ENCODE data around the gene MCEMP1.

The MCEMP1 gene

GRCh38 chr19:7672522-7672921, 4.4 kb upstream of the MCEMP1 start:
- no peak for DNase-seq (ENCODE audit: low read depth)

DNA sequence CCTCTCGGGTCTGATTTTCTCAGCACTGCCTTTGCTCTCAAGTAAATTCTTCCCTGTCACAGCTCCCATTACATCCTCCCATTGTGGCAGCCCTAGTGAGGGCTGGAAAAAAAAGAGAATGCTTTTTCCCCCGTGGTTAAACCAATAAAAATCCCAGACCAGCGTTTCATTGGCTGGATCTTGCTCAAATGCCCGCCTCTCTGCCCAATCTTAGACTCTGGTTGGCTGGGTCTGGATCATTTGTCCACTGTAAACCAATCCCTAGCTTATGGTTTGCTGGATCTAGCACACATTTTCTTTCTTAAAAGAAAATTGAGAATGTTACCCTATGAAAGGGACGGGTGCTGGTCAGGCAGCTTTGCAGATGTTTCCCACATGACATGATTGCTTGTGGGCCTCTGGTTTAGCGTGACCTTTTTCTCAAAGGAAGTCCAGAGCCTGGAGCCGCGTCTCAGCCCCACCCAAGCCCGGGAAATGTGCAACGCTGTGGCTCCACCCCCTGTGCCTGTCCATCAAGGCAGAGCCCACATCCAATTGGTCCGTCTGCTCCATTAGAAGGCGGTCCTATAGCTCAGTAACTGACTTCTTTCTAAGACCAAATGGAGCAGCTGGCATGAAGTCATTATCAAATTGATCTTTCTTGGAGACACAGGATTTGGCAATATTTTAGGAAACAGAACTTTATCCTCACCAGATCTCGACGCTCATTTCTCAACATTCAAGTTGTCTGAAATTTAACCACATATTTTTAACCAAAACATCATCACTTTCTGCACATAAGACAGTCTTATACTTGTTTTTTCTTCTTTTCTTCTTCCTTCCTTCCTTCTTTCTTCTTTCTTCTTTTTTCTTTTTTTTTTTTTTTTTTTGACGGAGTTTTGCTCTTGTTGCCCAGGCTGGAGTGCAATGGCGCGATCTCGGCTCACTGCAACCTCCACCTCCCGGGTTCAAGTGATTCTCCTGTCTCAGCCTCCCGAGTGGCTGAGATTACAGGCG, 2.6 kb upstream of the MCEMP1 start:
- DNase-seq (ENCODE audit: low read depth), result no peak

DNA sequence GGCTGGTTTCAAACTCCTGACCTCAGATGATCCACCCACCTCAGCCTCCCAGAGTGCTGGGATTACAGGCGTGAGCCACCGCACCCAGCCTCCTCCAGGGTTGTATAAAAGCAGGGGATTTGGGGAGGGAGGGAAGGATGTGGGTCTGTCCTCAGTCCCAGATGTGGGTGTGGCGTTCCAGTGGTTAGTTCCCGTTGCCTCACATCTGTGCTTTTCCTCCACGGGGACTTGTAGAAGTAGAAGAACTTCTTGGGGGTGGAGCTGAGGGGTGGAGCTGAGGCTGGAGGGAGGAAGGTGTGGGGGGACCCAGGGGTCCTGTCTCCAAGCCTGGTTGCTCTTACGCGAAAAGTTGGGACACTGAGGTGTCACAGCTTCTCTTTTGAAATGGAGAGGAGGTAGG, 514 bp upstream of the MCEMP1 start:
- no peak for DNase-seq (ENCODE audit: low read depth)

DNA sequence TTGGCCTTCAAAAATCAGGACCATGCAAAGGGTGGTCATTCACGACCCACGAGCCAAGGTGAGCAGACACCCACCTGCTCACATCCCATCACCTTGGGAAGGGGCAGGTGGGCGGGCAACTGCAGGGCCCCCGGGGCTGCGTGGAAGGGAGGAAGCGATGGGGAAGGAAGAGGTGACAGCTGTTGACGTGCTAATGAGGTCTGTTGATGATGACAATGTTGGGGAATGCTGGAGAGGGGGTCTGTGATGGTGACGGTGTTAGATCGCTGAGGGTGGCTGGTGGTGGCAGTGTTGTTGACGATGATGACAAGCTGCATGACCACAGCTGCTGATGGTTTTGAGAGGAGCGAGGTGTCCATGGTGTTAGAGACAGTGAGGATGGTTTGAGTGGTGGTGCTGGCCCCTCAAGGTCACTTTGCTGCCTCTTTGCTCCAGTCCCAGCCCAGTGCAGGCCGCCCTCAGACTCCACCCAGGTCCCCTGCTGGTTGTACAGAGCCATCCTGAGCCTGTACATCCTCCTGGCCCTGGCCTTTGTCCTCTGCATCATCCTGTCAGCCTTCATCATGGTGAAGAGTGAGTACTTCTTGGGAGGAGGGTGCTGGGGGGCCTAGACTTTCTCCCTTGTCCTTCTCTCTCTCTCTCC, 900 bp downstream of the MCEMP1 start:
- DNase-seq (ENCODE audit: low read depth), result no peak

GRCh38 chr19:7678971-7679751, 2.3 kb downstream of the MCEMP1 start:
- DNase-seq (ENCODE audit: low read depth), result peak; percentile 73

DNA sequence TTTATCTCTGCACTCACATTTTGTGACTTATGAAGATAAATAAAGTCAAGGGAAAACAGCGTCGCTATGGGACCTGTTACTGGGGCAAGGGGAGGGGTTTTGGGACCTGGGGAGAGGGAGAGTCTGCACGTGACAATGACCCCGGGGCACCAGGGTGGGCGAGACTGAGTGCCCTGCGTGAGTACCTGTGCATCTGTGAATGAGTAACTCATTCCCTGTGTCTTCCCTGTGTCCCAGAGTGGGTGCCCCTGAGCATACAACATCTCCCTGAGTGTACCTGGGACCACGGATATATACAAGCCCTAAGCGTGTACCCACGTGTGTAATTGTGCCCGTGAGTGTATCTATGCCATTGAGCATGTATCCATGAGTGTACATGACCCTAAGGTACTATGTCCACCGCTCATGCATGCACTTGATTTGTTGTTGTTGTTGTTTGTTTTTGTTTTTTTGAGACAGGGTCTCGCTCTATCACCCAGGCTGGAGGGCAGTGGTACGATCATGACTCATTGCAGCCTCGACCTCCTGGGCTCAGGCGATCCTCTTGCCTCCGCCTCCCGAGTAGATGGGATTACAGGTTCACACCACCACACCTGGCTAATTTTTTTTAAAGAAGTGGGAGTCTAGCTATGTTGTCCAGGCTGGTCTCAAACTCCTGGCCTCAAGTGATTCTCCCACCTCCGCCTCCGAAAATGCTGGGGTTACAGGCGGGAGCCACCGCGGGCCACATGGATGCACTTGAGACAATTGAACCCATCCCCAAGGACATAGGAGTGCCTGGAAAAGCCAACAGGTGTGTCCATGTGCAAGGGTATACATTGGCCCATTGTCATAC, 3.1 kb downstream of the MCEMP1 start:
- no peak for DNase-seq (ENCODE audit: low read depth)

- DNase-seq (ENCODE audit: low read depth), result peak; percentile 78
Measured at GRCh38 chr19:7680606-7681339, 3.9 kb downstream of the MCEMP1 start, which contains the start of gene TRAPPC5. TSS of gene TRAPPC5 (plus strand) at chr19:7680833. CDS start at chr19:7682254, 1,421 bp downstream.

- DNase-seq (ENCODE audit: low read depth), result peak; percentile 83
Measured at GRCh38 chr19:7681340-7682174, 4.7 kb downstream of the MCEMP1 start.

- no peak for DNase-seq (ENCODE audit: low read depth)
Measured at GRCh38 chr19:7682175-7682855, 5.4 kb downstream of the MCEMP1 start.

DNA sequence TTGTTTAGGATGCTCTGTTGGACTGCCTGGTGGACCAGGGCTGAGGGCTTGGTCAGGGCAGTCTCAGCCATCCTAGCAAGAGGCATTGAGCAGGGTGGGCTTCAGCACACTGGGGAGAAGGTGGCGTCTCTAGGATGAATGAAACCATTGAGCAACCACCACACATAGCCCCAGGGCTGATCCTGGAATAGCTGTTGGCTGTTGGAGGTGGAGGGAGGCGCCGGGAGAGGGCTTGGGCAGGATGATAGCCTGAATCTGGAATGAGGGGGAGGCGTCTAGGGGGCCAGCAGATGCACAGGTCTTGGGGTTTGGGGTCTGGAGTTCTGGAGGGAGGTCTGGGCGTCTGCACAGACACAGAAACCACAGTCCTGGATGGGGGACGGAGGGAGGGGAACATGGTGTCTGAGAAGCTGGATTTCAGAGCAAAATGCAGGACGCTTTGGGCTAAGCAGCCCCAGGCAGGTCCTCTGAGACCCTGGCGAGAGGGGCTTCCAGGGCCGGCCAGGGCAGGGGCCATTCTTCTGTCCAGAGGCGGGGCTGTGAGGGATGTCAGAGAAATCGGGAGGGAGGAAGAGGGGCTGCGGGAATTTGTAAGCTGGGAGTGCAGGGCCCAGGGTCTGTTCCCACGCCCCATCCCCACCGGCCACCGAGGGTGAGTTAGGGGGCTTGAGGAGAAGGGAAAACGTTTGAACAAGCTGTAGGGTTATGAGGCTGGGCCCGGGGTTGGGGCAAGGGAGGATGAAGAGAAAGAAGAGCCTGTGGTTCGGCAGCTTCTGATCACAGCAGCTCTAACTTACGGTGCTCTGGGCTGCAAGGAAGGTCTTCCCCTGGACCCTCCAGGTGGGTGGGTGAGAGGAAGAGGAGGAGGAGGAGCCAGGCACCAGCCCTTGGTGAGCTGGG, 8.9 kb downstream of the MCEMP1 start:
- no peak for DNase-seq (ENCODE audit: low read depth)

DNA sequence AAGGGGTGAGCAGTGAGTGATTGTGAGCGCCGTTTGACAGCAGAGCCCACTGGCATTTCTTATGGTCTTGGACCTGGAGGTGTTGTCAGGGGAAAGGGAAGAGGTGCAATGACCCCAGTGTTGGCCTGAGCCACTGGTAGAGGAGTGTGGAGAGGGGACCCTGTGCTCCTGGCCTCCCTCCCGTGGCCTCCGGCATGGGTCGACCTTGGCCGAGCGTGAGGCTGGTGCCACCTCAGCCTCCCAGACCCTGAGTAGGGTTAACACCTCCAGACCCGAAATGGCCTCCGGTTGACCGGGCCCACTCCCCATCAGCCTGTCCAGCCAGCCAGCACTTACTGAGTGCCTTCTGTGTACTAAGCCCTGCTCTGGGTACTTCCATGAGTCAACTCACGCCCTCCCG, 10.3 kb downstream of the MCEMP1 start:
- no peak for DNase-seq (ENCODE audit: low read depth)

DNA sequence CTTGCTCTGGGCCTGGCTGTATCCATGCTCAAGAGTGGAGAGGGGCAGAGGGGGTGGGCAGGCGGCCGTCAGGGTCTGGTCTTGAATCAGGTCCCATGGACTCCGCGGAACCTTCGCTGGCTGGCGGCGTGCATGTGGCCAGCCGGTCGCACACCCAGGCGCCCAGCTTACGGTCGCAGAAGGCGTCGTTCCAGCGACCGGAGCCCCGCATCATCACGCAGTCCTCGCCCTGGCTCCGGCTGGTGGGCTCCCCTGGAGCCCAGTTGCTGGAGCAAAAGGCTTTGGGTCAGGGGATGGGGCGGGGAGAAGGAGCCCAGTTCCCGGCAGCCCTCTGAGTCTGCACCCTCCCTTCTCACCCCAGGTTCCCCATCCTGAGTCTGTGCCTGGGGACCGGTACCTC, 12.3 kb downstream of the MCEMP1 start:
- no peak for DNase-seq (ENCODE audit: low read depth)

- no peak for DNase-seq (ENCODE audit: low read depth)
Measured at GRCh38 chr19:7690779-7691258, 13.9 kb downstream of the MCEMP1 start.

DNA sequence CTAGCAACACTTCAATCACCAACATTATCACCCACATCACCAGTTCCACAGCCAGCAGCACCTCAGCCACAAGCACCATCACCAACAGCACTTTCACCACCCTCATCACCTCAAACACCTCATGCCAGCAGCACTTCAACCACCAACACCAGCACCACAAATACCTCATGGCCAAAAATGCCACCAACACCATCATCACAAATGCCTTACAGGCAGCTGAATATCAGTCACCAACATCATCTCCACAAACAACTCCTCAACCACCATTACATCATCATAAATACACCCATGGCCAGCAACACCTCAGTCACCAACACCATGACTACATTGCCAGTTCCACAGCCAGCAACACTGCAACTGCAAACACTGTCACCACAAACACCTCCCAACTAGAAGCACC, 14.6 kb downstream of the MCEMP1 start:
- no peak for DNase-seq (ENCODE audit: low read depth)

- no peak for DNase-seq (ENCODE audit: low read depth)
Measured at GRCh38 chr19:7692417-7693088, 15.7 kb downstream of the MCEMP1 start.

GRCh38 chr19:7694499-7694898, 17.6 kb downstream of the MCEMP1 start:
- DNase-seq (ENCODE audit: low read depth), result no peak

- no peak for DNase-seq (ENCODE audit: low read depth)
Measured at GRCh38 chr19:7697721-7698287, 20.9 kb downstream of the MCEMP1 start.
